ENCODE results near the gene KIFBP. TPM values are rescaled to one million over a fixed set of nuclear protein-coding genes. Genes with fewer than 3 reads are reported as not detected.

Gene KIFBP
- total RNA-seq, 1 experiment from 2014 or later = 44.7 TPM

GRCh38 chr10:68957284-68957615, 31.4 kb upstream of the KIFBP start:
- peak overlapping the region; percentile 99 for H3K4me2 ChIP-seq (ENCODE audit: insufficient read depth, insufficient read length, low read length)
- H4K91ac ChIP-seq (ENCODE audit: insufficient read length, low read depth, low read length) = no peak overlapping the region
- H3K79me1 ChIP-seq (ENCODE audit: insufficient read depth, low read depth, low read length, poor library complexity, severe bottlenecking) = peaks cover 7% of the 10 kb centered on the region
- H3K9ac ChIP-seq (ENCODE audit: extremely low read depth, insufficient read length, low read length) = peak overlapping the region; percentile 60
- H4K5ac ChIP-seq (ENCODE audit: insufficient read length, low read depth, low read length) = no peak overlapping the region
- no peak overlapping the region for H3T11ph ChIP-seq (ENCODE audit: low read length)
- Mint-ChIP-seq H3K27ac (peak overlapping the region; percentile 74 to 100 (median 99); a peak in 6 of 7 replicates), H3K4me3 (peak overlapping the region; percentile 99 to 100), H3K9me3 (peaks cover 0 to 3% of the 10 kb centered on the region in 2 experiments; a peak in 3 of 5 replicates), H3K4me1 (peaks cover 11 to 15% of the 10 kb centered on the region in 2 experiments), H3K36me3 (ENCODE audit: insufficient read depth in 1 of 3, low read depth in 3 of 3) (peaks cover 30 to 58% (median 34%) of the 10 kb centered on the region in 3 experiments), H3K27me3 (ENCODE audit: low read depth) (peaks cover 2% of the 10 kb centered on the region)
- peaks cover 31% of the 10 kb centered on the region for H3K79me2 ChIP-seq (ENCODE audit: insufficient read depth, low read length)
- H2AK5ac ChIP-seq (ENCODE audit: insufficient read length, low read length) = no peak overlapping the region
- H3K27ac ChIP-seq (ENCODE audit: insufficient read length, low read depth, low read length) = no peak overlapping the region
- H2BK12ac ChIP-seq (ENCODE audit: insufficient read length, low read depth, low read length) = no peak overlapping the region
- no peak overlapping the region for H4K8ac ChIP-seq (replicated peaks; ENCODE audit: insufficient read length, low read depth, low read length)
- no peak overlapping the region; the same call in 1 of the 2 replicates for H3K4ac ChIP-seq (ENCODE audit: low read depth, low read length)
- no peak overlapping the region for H3K18ac ChIP-seq (ENCODE audit: insufficient read length, low read depth, low read length)
- peaks cover 13% of the 10 kb centered on the region for H3K23me2 ChIP-seq (ENCODE audit: insufficient read length, low read depth, low read length, poor library complexity, severe bottlenecking)
- H2BK5ac ChIP-seq (ENCODE audit: insufficient read length, low read length) = no peak overlapping the region
- no peak for TF ChIP-seq CTCF (conservative IDR thresholded peaks at IDR 0.05)
- no CpG with 5 or more reads among the region's 7 CpGs for WGBS (ENCODE audit: extremely low coverage, insufficient read length, low lambda C conversion rate)
- DNase-seq = no peak
- H3K14ac ChIP-seq (ENCODE audit: insufficient read depth, low read length) = peak overlapping the region; percentile 21; the same call in 1 of the 2 replicates
- no peaks in the 10 kb centered on the region for H3K4me1 ChIP-seq (ENCODE audit: insufficient read depth, low read length)
- no peak overlapping the region for H2BK15ac ChIP-seq (ENCODE audit: low read depth, low read length)
- no peaks in the 10 kb centered on the region for H3K9me3 ChIP-seq (ENCODE audit: control insufficient read depth, low read depth, low read length)
- H2AFZ ChIP-seq (ENCODE audit: low read length) = no peak overlapping the region
- no peak overlapping the region for H3K56ac ChIP-seq (ENCODE audit: insufficient read length, low read depth, low read length)
- no peaks in the 10 kb centered on the region for H3K27me3 ChIP-seq (ENCODE audit: insufficient read depth, low read length)
- no peaks in the 10 kb centered on the region for H4K20me1 ChIP-seq (ENCODE audit: control insufficient read depth, insufficient read depth, insufficient read length)
- no peak overlapping the region for H2BK20ac ChIP-seq (ENCODE audit: low read depth, low read length, poor library complexity, severe bottlenecking)
- H2BK120ac ChIP-seq (ENCODE audit: low read depth, low read length, poor library complexity, severe bottlenecking) = no peak overlapping the region
- H3K23ac ChIP-seq (ENCODE audit: insufficient read length, low read depth, low read length) = no peak overlapping the region
